ENCODE data around the gene TEKT5.
"Not testable (repeated sequence)": the region's sequence is repeated elsewhere in the genome, so short reads cannot be mapped to it uniquely, and the experiment has no call there.

TEKT5 gene

DNA sequence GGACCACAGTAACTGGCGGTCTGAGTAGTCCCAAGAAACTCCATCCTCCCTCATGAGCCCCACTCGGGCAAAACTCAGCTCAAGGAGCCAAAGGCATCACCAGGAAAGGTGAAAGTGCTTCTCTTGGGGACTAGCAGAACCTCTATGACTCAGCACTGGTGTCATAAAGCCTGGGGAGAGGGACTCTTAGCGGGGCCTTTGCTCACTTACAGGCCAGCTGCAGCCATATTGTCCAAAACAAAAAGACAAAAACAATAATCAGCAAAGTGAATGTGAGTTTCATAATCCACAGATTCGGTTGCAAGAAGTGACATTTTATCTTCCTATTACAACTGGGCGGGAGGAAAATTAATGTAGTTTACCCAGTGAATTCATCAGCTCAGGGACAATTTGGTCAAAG is at the start of gene TEKT5:
TEKT5 (minus strand) TSS at position 101 of the 400 bp plus-strand sequence; CDS start at position 44, 57 bp downstream.
- DNase-seq = no peak

DNA sequence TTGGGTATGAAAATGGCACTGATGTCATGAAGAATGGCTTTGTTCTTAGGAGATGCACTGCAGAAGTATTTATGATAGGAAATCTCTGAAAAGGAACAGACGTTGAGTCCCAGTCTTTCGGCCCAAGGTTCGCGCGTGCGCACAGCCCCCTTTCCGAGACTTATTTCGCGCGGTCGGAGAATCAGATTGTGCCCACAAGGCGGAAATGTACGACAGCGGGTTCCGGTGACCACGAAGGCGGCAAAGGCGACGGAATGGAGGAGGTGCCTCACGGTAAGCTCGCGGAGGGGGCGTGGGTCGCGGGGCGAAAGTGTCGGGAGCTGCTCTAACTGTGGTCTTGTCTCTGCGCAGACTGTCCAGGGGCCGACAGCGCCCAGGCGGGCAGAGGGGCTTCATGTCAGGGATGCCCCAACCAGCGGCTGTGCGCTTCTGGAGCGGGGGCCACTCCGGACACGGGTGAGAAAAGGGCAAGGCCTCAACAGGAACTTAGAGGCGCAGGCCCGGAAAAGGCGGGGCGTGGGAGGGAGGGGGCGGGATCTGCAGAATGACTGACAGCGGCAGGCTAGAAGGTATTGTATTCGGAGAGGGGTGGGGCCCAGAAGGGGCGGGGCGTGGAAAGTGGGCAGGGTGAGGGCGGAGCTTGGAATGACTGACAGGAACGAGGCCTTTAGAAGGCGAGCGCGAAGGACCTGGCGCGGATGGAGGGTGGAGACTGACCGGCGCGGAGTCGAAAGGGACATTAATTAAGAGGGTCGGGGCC is 49.1 kb upstream of the TEKT5 start, which contains the start of gene NUBP1:
NUBP1 (plus strand) TSS at position 233 of the 760 bp plus-strand sequence; CDS start at position 255, 22 bp downstream.
- DNase-seq = peak; percentile 91

DNA sequence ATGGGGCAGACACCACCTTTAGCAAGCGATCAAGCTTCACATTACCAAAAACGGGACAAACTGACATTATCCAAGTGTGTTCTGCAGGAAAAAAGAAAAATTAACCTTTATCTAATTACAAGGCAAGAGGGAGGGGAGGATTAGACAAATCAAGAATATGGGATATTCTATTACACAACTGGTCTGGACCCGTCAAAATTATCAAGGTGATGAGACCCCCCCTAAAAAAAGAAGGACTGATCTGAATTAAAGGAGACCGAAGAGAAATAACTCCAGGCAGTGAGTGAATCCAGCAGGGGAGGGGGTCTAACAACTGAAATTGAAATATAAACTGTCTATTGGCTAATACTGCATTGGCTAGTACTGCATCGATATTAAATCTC is 48.5 kb upstream of the TEKT5 start:
- no peak for DNase-seq

DNA sequence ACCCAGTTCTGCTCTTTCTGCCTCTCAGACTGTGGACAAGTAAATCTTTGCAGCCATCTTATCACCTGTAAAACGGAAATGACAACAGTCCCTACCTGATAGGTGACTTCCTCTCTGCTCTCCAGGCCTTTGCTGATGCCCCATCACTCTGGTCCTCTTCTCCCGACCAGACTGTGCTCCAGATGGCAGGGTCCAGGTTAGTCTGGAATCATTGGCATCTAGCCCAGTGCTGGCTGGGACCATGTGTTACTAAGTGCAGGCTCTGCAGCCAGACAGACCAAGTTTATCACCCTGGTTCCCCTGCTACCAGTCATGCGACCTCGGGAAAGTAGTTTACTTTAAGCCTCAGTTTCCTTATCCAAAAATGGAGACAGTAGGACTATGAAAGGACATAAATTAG is 47.1 kb upstream of the TEKT5 start:
- peak; percentile 84 for DNase-seq

DNA sequence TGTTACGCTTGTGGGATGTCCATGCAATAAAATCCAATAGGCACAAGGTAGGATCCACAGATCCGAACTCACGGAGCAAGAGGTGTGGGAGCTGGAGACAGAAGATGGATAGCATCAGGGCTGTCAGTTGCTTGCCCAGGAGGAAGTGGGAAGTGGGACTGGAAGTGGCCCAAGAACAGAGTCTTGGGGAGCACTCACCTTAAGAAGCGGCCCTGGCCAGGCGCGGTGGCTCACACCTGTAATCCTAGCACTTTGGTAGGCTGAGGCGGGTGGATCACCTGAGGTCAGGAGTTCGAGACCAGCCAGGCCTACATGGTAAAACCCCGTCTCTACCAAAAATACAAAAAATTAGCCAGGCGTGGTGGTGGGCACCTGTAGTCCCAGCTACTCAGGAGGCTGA is 46.5 kb upstream of the TEKT5 start:
- not testable (repeated sequence) for DNase-seq

DNA sequence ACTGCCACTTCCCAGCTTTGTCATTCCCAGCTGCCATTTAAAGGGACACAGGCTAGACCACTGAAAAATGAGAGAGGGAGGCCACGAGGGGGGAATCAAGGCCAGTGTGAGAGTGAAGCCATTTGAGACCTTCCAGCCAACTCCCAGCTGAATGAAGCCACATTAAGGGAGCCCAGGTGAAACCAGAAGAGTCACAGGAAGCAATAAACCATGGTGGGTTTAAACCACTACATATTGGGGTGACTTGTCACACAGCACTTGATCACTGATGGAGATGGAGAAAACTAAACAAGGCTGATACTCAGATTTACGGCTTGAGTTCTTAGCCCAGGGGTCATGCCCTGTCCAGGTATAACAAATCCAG is 46.1 kb upstream of the TEKT5 start:
- no peak for DNase-seq

DNA sequence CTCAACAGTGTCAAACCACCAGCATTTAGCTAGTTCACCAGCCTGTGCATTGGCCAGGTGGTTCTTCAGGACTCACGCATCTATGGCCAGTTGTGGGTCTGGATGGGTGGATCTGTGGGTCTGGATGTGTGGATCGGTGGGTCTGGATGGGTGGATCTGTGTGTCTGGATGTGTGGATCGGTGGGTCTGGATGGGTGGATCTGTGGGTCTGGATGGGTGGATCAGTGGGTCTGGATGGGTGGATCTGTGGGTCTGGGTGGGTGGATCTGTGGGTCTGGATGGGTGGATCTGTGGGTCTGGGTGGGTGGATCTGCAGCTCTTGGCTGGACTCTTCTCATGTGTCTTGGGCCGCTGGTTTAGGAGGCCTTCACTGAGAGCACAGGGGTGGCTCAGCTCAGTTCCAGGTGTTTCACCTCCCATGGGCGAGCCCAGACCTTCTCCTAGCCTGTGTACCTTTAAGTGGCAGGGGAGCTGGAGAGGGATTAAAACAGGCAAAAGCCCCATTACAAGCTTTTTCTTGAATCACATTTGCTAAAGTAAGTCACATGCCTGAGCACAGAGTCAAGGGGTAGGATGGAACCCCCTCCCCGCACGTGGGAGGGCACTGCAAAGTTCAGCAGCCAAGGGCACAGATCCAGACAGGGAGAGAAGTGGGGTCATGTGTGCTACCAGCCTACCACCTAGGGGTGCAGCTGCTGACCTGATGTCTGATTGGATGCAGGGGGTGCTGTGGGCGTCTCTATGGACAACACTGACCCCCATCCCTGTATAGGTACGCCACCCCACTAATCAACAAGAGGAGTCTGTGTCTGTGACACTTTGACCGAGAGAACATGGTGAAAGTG is 45.5 kb upstream of the TEKT5 start:
- DNase-seq = no peak

DNA sequence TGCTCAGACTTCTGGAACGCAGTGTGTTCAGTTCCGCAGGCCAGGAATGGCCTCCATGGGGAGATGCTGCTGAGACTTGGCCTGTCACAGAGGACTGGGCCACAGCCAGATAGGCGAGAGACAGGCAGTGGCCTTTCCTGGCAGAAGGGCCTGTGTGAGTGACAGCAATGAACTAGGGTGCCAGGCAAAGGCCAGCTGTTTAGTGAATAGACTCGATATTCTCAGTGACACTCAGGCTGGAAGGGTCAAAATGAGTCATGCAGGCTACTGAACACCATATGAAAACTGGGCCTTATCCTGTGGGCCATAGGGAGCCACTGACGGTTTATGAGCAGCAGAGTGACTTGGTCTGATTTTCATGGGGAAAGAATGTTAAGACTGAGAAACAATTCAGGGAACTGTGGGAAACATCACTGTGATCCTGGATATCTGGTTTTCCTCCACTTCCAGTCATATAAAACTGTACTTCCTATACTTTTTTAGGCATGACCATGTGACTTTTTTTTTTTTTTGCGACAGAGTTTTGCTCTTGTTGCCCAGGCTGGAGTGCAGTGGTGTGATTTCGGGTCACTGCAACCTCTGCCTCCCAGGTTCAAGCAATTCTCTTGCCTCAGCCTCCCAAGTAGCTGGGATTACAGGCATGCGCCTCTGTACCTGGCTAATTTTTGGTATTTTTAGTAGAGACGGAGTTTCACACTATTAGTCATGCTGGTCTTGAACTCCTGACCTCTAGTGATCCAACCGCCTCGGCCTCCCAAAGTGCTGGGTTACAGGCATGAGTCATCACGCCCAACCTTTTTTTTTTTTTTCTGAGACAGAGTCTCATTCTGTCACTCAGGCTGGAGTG is 43.7 kb upstream of the TEKT5 start:
- DNase-seq = no peak

DNA sequence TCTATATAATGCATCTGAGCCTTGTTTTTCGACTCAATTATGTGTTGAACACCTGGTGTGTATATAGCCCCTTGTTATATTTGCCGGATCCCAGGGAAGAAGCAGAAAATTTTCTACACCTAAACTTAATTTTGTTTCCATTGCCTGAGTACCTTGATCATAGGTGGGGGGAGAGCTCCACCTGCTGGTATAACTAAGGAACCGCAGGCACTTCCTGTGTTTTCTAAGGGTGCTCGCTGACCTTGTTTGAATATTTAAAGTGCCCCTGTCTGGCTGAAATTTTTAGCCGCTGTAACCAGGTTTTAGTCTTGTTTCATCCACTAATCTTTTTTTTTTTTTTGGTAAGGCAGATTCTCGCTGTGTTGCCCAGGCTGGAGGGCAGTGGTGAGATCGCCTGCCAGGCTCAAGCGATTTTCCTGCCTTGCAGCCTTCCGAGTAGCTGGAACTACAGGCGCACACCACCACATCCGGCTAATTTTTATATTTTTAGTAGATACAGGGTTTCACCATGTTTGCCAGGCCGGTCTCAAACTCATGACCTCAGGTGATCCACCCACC is 42.4 kb upstream of the TEKT5 start:
- peak; percentile 66 for DNase-seq

DNA sequence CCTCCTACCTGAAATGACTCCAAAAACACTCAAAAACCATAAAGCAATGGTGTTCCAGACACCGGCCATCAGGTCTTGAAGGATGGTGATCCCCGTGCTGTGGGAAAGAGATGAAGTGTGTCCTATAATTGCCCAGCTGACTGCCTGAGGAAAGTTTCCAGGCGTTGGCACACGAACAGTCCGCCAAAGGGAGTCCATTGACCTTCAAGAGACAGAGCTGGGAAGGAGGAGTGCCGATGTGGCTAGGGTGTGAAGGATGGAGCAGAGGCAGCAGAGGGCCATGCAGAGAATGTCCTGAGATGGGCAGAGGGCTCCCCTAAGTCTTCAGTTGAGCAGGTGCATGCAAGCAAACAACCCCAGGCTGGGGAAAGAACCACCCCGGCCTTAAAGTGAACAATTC is 37.1 kb upstream of the TEKT5 start:
- no peak for DNase-seq

DNA sequence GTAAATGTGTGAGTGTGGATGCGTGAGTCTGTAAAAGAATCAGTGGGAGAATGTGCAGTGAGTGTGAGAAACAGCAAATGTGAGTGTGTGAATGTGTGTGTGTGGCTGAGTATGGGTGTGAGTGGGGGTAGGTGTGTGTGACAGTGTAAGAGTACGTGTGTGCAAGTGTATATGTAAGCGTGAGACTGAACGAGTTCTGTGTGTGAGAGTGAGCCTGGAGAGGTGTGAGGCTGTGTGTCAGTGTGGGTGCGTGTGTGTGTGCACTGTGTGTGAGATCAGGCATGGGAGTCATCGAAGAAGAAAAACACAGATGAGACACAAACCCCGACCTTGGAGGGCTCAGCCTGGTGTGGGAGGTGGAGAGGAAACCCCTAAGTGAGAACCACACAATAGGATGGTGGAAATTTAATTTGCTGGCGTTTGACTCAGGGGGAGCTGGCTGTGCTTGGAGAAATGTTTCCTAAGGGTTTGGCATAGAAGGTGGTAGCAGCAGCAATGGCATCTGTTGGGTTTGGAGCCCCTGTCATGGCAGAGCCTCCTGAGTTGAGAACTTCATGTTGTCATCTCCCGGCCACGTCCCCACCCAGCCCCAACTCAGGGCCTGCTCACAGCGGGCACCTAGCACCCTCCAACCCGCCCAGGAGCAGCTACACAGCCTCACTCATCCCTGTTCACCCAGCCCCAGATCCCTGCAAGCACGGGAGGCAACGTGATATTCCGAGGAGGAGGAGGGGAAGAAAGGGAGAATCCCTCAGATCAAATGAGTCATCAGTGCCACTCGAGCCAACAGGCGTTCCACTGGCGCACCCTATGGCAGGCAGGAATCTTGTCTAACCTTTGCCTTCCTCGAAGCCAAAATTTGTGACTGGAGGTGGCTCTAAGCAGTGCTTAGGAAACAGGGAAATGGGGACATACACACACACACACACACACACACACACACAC is 34.6 kb upstream of the TEKT5 start:
- DNase-seq = peak; percentile 80

DNA sequence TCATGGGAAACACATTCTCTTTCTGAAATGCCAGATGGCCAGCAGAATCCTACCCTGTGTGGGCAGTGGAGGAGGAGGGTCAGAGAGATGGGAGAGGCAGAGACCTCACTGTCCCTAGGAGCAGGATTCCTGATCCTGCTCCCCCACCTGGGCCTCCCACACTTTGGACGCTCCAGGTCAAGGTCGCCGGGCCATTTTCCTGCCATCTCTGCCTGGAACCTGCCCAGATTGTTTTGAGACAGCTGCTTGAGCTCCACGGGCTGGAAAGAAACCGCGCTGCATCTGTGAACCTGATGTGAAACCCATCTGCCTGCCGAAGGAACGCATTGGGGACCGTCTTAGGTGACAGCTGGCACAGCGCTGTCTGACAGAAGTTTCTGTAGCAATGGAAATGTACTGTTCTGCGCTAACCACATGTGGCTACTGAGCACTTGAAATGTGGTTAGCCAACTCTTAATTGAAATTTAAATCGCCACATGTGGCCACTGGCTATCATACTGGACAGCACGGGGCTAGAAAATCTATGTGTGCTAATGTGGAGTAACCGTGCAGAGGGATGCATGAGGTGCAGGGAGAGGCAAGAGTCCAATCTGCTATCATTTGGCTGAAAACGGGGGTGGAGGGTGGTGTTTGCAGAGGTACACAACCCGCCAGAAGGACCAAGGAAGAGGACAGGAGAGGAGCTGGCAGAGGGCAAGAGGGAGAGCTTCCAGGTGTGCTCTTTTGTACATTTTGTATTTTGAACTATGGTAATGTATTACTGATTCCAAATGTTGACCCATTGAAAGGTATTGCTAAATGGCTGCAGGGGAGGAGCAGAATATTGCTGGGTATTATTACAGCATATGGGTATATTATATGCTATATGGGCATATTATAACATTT is 33.5 kb upstream of the TEKT5 start:
- DNase-seq = peak; percentile 87

DNA sequence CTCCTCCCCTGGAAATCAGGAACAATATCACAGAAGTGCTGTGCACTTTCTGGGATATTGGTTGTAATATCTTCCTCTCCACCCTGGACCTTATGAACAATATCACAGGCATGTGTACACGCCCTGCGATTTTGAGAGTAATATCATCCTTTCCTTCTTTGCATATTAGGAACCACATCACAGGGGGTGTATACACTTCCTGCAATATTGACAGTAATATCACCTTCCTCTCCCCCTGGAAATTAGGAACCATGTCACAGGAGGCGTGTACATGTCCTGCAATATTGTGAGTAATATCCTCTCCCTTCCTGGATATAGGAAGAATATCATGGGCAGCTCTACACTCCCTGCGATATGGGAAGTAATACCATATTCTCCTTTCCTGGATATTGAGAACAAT is 14.2 kb upstream of the TEKT5 start:
- DNase-seq = no peak

DNA sequence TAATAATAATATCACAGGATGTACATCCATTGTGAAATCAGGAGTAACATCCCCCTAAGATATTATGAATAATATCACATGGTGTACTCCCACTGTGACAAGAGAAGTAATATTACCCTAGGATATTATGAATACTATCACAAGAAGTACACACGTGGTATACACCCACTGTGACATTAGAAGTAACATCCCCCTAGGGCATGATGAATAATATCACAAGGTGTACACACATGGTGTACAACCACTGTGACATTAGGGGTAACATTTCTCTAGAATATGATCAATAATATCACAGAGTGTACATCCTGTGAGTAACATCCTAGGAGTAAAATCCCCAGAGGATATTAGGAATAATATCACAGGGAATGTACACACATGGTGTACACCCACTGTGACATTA is 5.0 kb upstream of the TEKT5 start:
- no peak for DNase-seq

DNA sequence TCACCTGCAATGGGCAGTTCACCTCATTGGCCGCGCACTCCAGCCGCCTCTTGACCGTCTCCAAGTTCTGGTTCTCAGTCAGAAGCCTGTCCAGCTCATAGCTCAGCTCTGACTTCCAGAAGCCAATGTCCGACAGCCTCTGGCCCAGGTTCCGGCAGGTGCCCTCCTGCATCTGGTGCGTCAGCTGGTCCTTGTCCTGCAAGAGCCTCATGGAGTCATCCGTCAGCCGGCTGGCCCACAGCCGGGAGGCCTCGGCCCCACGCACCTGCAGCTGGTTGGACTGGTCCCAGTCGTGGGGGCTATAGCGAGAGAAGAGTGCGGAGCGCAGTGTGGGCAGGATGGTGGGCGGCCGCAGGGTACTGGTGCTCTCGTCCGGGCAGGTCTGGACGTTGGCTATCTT is 424 bp downstream of the TEKT5 start:
- DNase-seq = no peak

DNA sequence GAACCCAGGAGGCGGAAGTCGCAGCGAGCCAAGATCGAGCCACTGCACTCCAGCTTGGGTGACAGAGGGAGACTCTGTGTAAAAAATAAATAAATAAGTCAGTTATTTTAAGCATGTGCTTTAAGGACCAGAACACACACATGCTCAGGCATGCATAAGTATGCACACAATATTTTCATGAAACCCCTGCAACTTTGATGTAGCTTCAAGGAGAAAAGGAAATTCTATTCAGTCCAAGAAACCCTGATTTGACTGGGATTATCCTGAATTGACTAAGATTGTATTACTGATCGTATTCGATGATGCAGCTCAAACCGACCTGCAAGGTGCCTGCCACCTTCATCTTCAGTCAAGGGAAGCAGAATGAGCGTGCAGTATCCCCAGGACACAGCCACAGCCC is 841 bp downstream of the TEKT5 start:
- DNase-seq = no peak

DNA sequence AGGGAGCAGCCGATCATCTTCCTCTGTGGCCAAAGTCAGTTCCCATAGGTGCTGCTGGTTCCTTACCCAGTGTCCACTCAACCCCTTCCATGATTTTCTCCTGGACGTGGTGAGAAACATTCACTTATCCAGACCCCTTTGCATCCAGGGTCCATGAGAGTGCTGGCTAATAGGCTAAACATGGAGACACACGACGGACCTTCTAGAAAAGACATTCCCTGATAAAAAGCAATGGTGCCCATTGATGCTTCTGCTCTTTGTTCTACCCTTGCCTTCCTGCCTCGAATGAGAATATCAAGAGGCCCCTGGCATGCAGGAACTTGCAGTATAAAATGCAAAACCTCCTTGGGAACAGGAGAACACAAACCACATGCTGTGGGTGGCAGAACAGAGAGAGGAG is 2.3 kb downstream of the TEKT5 start:
- DNase-seq = no peak

DNA sequence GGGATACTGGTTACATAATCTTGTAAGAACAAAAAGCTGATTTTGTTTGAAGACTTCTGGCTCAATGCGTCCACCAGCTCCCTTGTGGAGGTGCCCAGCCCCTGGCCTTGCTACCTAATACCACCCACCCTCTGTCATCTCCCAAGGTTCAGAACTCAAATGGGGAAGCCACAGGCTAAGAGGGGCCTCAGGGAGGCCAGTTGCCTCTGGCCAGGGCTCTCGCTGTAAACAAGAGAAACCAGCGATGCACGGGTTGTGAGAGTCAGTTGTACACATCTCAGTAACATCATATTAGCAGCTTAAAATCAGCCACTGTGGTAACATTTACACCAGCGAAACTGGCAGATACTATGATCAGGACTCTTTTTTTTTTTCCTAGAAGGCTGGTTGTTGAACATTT is 6.0 kb downstream of the TEKT5 start:
- DNase-seq = no peak

DNA sequence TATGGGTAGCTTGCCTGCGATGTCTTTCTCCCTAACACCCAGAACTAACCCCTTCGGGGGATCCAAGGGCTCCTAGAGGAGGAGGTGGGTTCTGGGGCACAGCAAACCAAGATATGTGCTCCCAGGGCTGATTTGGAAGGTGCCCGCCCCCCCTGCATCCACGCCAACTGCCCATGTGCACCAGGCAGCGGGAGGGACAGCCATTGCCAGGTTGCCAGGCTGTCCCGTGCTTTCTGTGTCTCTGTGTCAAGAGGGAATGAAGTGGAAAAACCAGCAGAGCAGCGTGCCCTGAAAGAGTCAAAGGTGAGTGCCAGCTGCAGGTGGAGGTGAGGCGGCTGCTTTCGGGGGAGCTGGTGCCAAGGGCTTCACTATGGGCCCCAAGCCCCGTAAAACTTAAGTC is 6.4 kb downstream of the TEKT5 start:
- no peak for DNase-seq

DNA sequence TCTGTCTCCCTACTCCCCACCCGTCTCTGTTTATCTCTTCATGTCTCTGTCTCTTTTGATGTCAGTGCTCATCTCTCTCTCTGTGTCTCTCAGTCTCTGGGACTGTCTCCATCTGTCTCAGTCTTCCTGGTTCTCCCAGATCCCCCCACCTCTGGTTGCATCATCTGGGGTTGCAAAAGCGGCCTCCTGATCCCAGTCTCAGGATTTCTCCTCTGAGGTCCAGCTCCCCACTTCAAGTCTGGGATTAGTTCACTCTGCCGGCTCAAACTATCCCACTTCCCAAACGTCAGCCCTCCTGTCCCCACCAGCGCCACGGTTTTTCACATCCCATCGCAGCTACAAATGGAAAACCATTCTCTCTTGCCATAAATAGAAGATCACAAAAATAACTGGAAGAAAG is 9.0 kb downstream of the TEKT5 start:
- no peak for DNase-seq
